ENCODE data around the gene H19. TPM values are rescaled to one million over a fixed set of nuclear protein-coding genes. Genes with fewer than 3 reads are reported as not detected.

Gene H19
- total RNA-seq, 1 donor from 2014 or later: 656 TPM

DNA sequence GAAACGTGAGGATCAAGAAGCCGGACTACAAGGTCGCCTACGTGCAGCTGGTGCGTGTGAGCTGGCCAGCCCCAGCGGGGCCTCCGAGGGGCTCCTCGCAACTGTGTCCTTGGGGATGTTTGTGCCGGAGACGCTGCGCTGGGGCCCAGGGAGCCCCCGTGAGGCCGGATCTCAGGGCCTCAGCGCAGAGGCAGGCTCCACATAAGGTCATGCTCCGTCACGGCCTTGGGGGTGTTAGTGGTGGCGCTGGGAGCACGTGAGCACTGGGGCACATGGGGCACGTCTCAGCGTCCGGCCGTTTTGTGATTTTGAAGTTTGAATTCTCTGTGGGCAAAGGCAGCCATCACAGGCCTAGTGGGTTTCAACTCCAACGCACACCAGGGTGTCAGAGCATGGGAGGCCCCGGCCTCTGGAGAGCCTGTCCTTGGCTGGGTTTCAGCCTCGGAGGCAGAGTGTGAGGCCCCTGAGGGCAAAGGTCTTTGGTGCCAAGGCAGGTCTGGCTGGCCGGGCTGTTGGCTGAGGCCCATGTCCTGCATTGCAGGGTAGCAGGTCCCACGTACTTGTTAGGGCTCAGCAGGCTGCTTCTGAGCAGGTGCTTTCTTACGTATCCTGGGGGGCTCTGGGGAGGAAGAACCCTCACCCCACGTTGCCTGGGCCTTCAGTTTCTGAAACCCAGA, 44.7 kb downstream of the H19 start:
- intact Hi-C loops (cut with DNase I): no loop called here
- peak; percentile 70 for DNase-seq (ENCODE audit: low spot score)

DNA sequence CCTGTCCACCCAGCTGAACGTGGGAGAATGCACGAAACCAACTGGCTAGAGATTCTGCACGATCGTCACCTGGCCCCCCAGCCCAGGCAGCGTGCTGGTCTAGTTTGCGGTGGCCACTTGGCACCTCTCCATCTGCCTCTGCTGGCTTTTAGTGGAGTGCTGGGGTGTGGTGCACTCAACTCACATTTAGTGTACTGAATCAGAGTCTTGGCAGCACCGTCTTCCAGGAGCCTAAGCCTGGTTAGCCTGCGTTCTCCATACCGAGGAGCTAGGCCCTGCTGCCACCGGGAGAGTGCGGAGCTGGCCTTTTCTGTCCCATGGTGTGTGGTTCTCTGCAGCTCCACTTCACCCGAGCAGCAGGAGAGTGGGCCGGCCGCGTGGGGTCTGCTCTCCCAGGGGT, 47.7 kb downstream of the H19 start:
- intact Hi-C loops (cut with DNase I): no loop called here

DNA sequence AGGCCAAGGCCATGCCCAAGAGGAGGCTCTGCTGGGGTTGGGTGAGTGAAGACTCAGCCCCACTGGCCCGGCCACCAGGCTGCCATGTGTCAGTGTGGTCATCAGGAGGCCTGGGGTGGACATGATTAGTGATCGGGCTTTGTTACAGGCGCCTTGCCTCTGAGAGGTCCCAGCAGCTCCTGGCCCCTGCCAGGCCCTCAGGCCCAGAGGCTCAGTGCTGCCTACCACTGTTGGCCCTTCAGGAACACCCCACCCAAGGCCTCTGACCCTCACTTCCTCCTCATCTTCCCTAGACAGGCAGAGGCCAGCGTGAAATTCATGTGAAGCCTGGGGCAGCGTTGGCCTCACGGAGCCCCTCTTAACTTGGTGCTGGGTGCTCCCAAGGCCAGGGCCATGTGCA, 48.3 kb downstream of the H19 start:
- intact Hi-C loops (cut with DNase I): no loop called here
- DNase-seq (ENCODE audit: low spot score): peak; percentile 17

More for the DNA sequence above, 47.7 kb downstream of the H19 start:
- no peak for DNase-seq (ENCODE audit: low spot score)

DNA sequence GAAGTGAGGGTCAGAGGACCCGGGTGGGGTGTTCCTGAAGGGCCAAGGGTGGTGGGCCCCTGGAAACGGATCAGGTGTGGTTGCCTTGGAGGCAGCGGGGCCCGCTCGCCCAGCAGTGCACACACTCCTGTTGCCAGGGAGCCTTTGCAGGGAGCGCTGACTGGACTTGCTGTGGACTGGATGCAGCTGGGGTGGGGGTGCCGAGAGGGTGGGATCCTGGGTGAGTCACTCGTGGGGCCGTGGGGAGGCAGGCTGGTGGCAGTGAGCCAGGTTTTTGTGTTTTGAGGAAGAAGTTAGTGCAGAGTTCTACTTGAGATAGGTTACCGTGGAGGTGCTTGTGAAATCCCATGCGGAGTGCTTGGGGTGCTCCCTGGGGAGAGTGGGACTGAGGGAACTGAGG, 49.3 kb downstream of the H19 start:
- intact Hi-C loops (cut with DNase I): no loop called here
- DNase-seq (ENCODE audit: low spot score): no peak

DNA sequence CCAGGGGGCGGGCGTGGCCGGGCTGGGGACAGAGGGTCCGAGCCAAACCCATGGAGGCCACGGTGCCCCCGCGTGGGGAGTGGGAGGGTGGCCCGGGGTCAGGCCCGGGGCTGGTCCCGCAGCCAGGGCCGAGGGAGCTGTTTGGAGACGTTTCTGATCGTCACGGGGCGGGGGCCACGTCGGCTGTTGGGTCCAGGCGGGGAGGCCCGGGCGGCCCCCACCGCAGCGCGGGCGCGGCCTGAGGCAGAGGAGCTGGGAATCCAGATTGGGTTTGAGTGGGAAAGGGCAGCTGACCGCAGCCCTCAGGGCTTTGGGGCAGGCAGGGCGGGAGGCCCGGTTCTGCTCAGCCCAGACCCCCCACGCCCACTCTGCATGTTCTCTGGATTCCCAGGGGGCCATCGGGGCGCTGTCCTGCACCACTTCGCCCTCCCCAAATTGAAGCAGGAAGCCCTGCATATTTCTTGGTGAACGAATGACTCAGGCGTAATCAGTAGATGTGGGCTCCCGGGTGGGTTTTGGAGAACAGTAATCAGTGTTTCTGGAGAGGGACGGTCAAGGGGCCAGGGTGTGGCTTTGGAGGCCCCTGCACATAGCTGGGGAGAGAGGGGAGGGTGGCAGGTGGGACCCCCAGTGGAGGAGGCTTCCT, 49.9 kb downstream of the H19 start:
- no peak for DNase-seq (ENCODE audit: low spot score)
- intact Hi-C loops (cut with DNase I): no loop called here

DNA sequence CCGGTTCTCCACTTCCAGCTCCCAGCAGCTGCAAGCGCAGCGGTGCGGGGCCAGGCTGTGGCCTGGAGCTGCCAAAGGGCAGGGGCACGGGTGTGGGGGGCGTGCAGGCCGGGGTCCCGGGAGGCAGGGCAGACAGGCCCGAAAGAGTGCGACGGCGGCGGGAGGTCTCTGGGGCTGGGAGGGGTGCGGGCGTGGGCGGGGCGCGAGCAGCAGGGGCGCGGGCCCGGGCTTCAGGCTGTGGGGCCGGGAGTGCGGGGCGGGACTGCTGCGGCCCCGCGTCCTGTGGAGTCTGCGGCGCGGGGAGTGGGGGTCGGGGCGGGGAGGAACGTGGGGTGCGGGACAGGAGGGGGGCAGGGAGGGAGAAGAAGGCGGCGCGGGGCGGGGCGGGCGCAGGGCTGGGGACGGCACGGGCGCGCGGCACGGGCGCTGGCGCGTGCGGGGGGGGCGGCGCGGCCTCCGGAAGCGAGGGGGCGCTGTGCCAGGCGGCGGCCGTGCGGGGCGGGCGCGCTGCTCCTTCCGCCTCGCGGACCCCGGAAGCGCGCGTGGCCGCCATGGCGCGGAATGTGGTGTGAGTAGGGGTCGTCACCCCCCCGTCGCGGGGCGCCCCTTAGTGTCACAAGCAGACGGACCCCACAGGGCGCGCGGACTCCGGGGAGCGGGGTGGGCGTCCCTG, 50.7 kb downstream of the H19 start, which contains the start of gene MRPL23:
Gene MRPL23, plus strand, starts transcription at position 521 of the 673 bp plus-strand sequence. Its CDS starts 31 bp downstream, at position 552.
- intact Hi-C loops (cut with DNase I): no loop called here
- no peak for DNase-seq (ENCODE audit: low spot score)

Other genes with a start within 250 kb of the H19 start
- 2.0 TPM for gene IFITM10, start 247.2 kb downstream of the H19 start, total RNA-seq
- gene CTSD, start 233.9 kb downstream of the H19 start, total RNA-seq: 521 TPM
- not detected for gene SYT8, start 162.9 kb downstream of the H19 start, total RNA-seq
- gene TNNI2, start 158.9 kb downstream of the H19 start, total RNA-seq: 0.78 TPM
- 35.1 TPM for gene LSP1, start 144.8 kb downstream of the H19 start, total RNA-seq
- 0.75 TPM for gene PRR33, start 105.9 kb downstream of the H19 start, total RNA-seq
- gene TNNT3, start 78.1 kb downstream of the H19 start, total RNA-seq: 41.5 TPM
- 85.0 TPM for gene MRPL23, start 50.5 kb downstream of the H19 start, total RNA-seq
- gene IGF2, start 141.5 kb upstream of the H19 start, total RNA-seq: 87.7 TPM
- gene INS, start 163.4 kb upstream of the H19 start, total RNA-seq: not detected
- not detected for gene TH, start 174.0 kb upstream of the H19 start, total RNA-seq